Hepatocyte (in vitro differentiated cells): ENCODE data around the gene LRBA. TPM values are rescaled to one million over a fixed set of nuclear protein-coding genes. Genes with fewer than 3 reads are reported as not detected.
"Not testable (repeated sequence)": the region's sequence is repeated elsewhere in the genome, so short reads cannot be mapped to it uniquely, and the experiment has no call there.

ENCODE experiments used
- DNase-seq: peaks from one replicate; pipeline ENCODE4 v3.0.0-alpha.2; 2016; ENCODE audit warnings: low spot score
- H2AFZ ChIP-seq: fragments of 200-600 bp; sonication (generic); 2 replicates; pipeline ENCODE4 v1.6.0; 2016; ENCODE audit warnings: antibody characterized with exemption, mild to moderate bottlenecking
- H3K27ac ChIP-seq: fragments of 200-600 bp; sonication (generic); 2 replicates; pipeline ENCODE4 v1.5.1; 2016; ENCODE audit warnings: mild to moderate bottlenecking
- H3K27me3 ChIP-seq: fragments of 200-600 bp; sonication (generic); 2 replicates; pipeline ENCODE4 v1.6.1; 2016
- H3K36me3 ChIP-seq: fragments of 200-600 bp; sonication (generic); replicated peaks from 2 replicates; pipeline ENCODE4 v1.5.1; 2016; ENCODE audit warnings: low read depth; ENCODE audit not compliant: insufficient read depth
- H3K4me1 ChIP-seq: fragments of 200-600 bp; sonication (generic); 2 replicates; pipeline ENCODE4 v1.5.1; 2016; ENCODE audit warnings: mild to moderate bottlenecking, moderate library complexity; ENCODE audit not compliant: insufficient read depth
- H3K4me2 ChIP-seq: fragments of 200-600 bp; sonication (generic); 2 replicates; pipeline ENCODE4 v1.6.0; 2016
- H3K4me3 ChIP-seq: fragments of 200-600 bp; sonication (generic); 2 replicates; pipeline ENCODE4 v1.5.1; 2016; ENCODE audit warnings: mild to moderate bottlenecking
- H3K79me2 ChIP-seq: fragments of 200-600 bp; sonication (generic); 2 replicates; pipeline ENCODE4 v1.6.0; 2017; ENCODE audit warnings: mild to moderate bottlenecking
- H3K9me2 ChIP-seq: fragments of 200-600 bp; sonication (generic); replicated peaks from 2 replicates; pipeline ENCODE4 v1.6.0; 2017; ENCODE audit warnings: mild to moderate bottlenecking; ENCODE audit not compliant: insufficient read depth
- H3K9me3 ChIP-seq: fragments of 200-600 bp; sonication (generic); 2 replicates; pipeline ENCODE4 v1.5.1; 2016; ENCODE audit warnings: low read depth, mild to moderate bottlenecking
- H4K20me1 ChIP-seq: fragments of 200-600 bp; sonication (generic); 2 replicates; pipeline ENCODE4 v1.6.0; 2016; ENCODE audit warnings: mild to moderate bottlenecking; ENCODE audit not compliant: insufficient read depth, poor library complexity, severe bottlenecking
- EZH2 ChIP-seq: fragments of 200-600 bp; sonication (generic); IDR thresholded peaks from 2 replicates; pipeline ENCODE4 v1.6.1; 2016; ENCODE audit warnings: antibody characterized with exemption, mild to moderate bottlenecking, borderline replicate concordance
- EZH2phosphoT487 ChIP-seq: fragments of 200-600 bp; sonication (generic); IDR thresholded peaks from one replicate; pipeline ENCODE4 v1.6.1; 2018; ENCODE audit warnings: antibody characterized with exemption, mild to moderate bottlenecking, low read depth, moderate library complexity; ENCODE audit not compliant: unreplicated experiment, severe bottlenecking
- WGBS: methylation state at CpG from one replicate; pipeline ENCODE4 v1.1.6; 2016; ENCODE audit warnings: low lambda C conversion rate; ENCODE audit errors: missing lambda C conversion rate; 5-methylcytosine and 5-hydroxymethylcytosine counted together
- polyA plus RNA-seq: library from polyadenylated mRNA; unstranded; fragments of >200 nt; fragmentation: Nextera tagmentation; extraction: Ambion mirVana; gene quantifications from 2 replicates; pipeline ENCODE4 v1.2.1, GENCODE V29; 2016
- total RNA-seq: library from RNA; depleted of rRNA; stranded (reverse); fragments of >200 nt; gene quantifications from 2 replicates; pipeline ENCODE4 v1.2.3, GENCODE V29; 2014
- TF ChIP-seq, protein P1 (sequence below): fragments of 200-600 bp; sonication (generic); IDR thresholded peaks from 2 replicates; pipeline ENCODE4 v1.5.1; 2016; ENCODE audit warnings: antibody characterized with exemption, mild to moderate bottlenecking; ENCODE audit not compliant: poor library complexity

LRBA gene
- total and polyA plus RNA-seq, 2 experiments from 2014 or later: 14.1 to 69.4 TPM

DNA sequence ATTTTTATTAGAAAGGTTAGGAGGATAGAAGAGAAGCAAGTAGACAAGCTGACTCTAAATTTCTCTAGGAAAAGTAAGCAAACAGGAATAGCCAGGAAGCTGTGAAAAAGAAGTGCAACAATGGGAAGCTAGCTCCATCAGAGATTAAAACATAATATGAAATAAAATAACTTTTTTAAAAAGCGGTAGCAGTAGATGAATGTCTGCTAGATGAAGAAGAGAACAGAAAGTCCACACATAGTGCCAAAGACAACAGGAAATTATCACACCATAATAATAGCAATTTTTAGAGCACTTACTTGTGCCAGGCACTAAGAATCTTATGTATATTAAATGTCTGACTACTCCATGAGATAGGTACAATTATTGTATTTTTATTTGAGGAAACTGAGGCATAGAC, 53.5 kb downstream of the LRBA start:
- Histone ChIP-seq H3K4me1 (no peaks in the 10 kb centered on the region), H3K4me3 (no peak overlapping the region), H3K27ac (no peak overlapping the region), H3K9me2 (no peaks in the 10 kb centered on the region), H3K36me3 (no peaks in the 10 kb centered on the region), H3K27me3 (no peaks in the 10 kb centered on the region), H3K9me3 (no peaks in the 10 kb centered on the region), H4K20me1 (no peaks in the 10 kb centered on the region), H3K79me2 (peaks cover 80% of the 10 kb centered on the region), H3K4me2 (no peak overlapping the region), H2AFZ (no peak overlapping the region)
- DNase-seq: no peak
- no peak for TF ChIP-seq EZH2phosphoT487
- TF ChIP-seq, protein P1, sequence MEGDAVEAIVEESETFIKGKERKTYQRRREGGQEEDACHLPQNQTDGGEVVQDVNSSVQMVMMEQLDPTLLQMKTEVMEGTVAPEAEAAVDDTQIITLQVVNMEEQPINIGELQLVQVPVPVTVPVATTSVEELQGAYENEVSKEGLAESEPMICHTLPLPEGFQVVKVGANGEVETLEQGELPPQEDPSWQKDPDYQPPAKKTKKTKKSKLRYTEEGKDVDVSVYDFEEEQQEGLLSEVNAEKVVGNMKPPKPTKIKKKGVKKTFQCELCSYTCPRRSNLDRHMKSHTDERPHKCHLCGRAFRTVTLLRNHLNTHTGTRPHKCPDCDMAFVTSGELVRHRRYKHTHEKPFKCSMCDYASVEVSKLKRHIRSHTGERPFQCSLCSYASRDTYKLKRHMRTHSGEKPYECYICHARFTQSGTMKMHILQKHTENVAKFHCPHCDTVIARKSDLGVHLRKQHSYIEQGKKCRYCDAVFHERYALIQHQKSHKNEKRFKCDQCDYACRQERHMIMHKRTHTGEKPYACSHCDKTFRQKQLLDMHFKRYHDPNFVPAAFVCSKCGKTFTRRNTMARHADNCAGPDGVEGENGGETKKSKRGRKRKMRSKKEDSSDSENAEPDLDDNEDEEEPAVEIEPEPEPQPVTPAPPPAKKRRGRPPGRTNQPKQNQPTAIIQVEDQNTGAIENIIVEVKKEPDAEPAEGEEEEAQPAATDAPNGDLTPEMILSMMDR: no peak
- WGBS: 97% methylated on average over 1 of the region's 1 CpG

GRCh38 chr4:150960818-150961217, 54.3 kb downstream of the LRBA start:
- H3K36me3 ChIP-seq: no peaks in the 10 kb centered on the region
- H3K79me2 ChIP-seq: peaks cover 80% of the 10 kb centered on the region
- no peak overlapping the region for H3K4me2 ChIP-seq
- H3K4me1 ChIP-seq: no peaks in the 10 kb centered on the region
- no peaks in the 10 kb centered on the region for H3K9me3 ChIP-seq
- no peak overlapping the region for H3K27ac ChIP-seq
- H3K9me2 ChIP-seq: no peaks in the 10 kb centered on the region
- no peak overlapping the region for H3K4me3 ChIP-seq
- no peak overlapping the region for H2AFZ ChIP-seq
- 100% methylated on average over 2 of the region's 2 CpGs for WGBS
- peak; percentile 23 for DNase-seq
- H3K27me3 ChIP-seq: no peaks in the 10 kb centered on the region
- no peaks in the 10 kb centered on the region for H4K20me1 ChIP-seq
- TF ChIP-seq, protein P1: peak; percentile 16
- TF ChIP-seq EZH2phosphoT487 (no peak), EZH2 (no peak)

DNA sequence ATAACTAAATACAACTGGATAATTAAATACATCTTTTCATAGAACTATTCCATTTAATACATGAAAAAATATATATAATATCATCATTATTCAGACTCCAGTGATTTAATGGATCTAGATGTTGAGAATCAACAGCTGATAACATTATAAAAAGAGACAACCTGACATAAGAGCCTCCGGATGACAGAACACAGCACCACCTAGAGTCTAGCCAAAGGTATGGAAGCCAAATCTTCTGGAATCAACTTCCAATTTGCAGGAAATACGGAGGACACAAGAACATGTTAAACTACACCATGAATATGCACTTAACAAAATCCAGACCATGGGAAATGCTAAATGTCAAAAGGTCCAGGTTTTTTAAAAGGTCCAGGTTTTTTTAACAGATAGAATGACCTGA, 55.0 kb downstream of the LRBA start:
- DNase-seq: peak; percentile 19
- Histone ChIP-seq H3K36me3 (no peaks in the 10 kb centered on the region), H2AFZ (no peak overlapping the region), H3K79me2 (peaks cover 80% of the 10 kb centered on the region), H3K27ac (no peak overlapping the region), H3K4me1 (no peaks in the 10 kb centered on the region), H3K9me2 (no peaks in the 10 kb centered on the region), H3K27me3 (no peaks in the 10 kb centered on the region), H3K9me3 (no peaks in the 10 kb centered on the region), H3K4me3 (no peak overlapping the region), H4K20me1 (no peaks in the 10 kb centered on the region), H3K4me2 (no peak overlapping the region)
- no peak for TF ChIP-seq EZH2
- TF ChIP-seq, protein P1: peak; percentile 39
- 76% methylated on average over 2 of the region's 2 CpGs for WGBS

DNA sequence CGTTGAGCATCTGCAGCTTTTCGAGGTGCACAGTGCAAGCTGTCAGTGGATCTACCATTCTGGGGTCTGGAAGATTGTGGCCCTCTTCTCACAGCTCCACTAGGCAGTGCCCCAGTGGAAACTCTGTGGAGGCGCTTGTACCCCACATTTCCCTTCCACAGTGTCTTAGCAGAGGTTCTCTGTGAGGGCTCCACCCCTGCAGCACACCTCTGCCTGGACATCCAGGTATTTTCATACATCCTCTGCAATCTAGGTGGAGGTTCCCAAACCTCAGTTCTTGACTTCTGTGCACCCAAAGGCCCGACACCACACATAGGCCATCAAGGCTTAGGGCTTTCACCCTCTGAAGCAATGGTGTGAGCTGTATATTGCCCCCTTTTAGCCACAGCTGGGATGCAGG, 57.1 kb downstream of the LRBA start:
- not testable (repeated sequence) for H3K9me2 ChIP-seq, H4K20me1 ChIP-seq, H2AFZ ChIP-seq, H3K4me1 ChIP-seq, H3K27me3 ChIP-seq, H3K27ac ChIP-seq, DNase-seq, H3K4me2 ChIP-seq, H3K4me3 ChIP-seq, H3K9me3 ChIP-seq, H3K36me3 ChIP-seq
- peaks cover 77% of the 10 kb centered on the region for H3K79me2 ChIP-seq
- WGBS: 92% methylated on average over 4 of the region's 4 CpGs

DNA sequence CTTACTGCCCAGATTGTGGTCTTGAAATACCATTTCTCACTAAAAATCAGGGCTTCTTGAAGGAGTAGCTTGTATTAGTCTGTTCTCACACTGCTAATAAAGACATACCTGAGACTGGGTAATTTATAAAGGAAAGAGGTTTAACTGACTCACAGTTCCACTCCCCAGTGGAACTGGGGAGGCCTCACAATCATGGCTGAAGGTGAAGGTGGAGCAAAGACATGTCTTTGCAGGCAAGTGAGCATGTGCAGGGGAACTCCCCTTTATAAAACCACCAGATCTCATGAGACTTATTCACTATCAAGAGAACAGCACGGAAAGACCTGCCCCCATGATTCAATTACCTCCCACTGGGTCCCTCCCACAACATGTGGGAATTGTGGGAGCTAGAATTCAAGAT, 58.0 kb downstream of the LRBA start:
- 100% methylated on average over 1 of the region's 1 CpG for WGBS
- peaks cover 78% of the 10 kb centered on the region for H3K79me2 ChIP-seq

DNA sequence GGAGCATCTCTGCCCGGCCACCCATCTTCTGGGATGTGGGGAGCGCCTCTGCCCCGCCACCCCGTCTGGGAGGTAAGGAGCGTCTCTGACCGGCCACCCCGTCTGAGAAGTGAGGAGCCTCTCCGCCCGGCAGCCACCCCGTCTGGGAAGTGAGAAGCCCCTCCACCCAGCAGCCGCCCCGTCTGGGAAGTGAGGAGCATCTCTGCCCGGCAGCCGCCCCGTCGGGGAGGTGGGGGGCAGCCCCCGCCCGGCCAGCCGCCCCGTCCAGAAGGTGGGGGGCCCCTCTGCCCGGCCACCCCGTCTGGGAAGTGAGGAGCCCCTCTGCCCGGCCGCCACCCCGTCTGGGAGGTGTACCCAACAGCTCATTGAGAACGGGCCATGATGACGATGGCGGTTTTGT, 61.2 kb downstream of the LRBA start:
- not testable (repeated sequence) for H3K4me2 ChIP-seq, H3K9me2 ChIP-seq, H3K27ac ChIP-seq, H2AFZ ChIP-seq, DNase-seq, H3K4me1 ChIP-seq, H4K20me1 ChIP-seq, H3K4me3 ChIP-seq, H3K36me3 ChIP-seq, H3K9me3 ChIP-seq, H3K27me3 ChIP-seq
- H3K79me2 ChIP-seq: peaks cover 75% of the 10 kb centered on the region
- WGBS: 100% methylated on average over 4 of the region's 28 CpGs

More for the DNA sequence above, 58.0 kb downstream of the LRBA start:
- H3K27ac ChIP-seq, DNase-seq, H3K9me3 ChIP-seq, H3K4me2 ChIP-seq, H3K4me3 ChIP-seq, H3K9me2 ChIP-seq, H4K20me1 ChIP-seq, H3K27me3 ChIP-seq, H3K4me1 ChIP-seq, H3K36me3 ChIP-seq, H2AFZ ChIP-seq: not testable (repeated sequence)
